ENCODE data around the gene SPRR1B.

DNA sequence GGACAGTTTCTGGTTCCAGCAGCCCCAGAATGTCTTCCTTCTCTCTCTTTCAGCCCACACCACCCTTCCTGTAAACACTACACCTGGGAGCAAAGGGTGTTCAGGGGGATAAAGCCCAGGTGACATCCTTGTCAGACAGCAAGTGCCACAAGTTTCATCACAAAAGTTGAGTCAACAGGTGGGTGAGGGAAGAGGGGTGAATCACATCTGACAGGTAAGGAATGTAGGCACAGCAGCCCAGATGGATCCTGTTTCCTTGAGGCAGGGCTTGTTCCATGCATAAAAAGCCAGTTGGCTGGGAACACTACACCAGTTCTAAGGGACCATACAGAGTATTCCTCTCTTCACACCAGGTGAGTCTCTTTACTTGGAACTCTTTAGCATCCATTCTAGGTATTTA lies at the start of gene SPRR1B:
- TF ChIP-seq, protein P1, sequence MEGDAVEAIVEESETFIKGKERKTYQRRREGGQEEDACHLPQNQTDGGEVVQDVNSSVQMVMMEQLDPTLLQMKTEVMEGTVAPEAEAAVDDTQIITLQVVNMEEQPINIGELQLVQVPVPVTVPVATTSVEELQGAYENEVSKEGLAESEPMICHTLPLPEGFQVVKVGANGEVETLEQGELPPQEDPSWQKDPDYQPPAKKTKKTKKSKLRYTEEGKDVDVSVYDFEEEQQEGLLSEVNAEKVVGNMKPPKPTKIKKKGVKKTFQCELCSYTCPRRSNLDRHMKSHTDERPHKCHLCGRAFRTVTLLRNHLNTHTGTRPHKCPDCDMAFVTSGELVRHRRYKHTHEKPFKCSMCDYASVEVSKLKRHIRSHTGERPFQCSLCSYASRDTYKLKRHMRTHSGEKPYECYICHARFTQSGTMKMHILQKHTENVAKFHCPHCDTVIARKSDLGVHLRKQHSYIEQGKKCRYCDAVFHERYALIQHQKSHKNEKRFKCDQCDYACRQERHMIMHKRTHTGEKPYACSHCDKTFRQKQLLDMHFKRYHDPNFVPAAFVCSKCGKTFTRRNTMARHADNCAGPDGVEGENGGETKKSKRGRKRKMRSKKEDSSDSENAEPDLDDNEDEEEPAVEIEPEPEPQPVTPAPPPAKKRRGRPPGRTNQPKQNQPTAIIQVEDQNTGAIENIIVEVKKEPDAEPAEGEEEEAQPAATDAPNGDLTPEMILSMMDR (conservative IDR thresholded peaks at IDR 0.05) = no peak
- TF ChIP-seq ZFX (IDR thresholded peaks at IDR 0.05) = no peak

Measured in C4-2B (cell line).